NCI-H82 (cell line): ENCODE measurements around the gene M6PR.
"Not testable (repeated sequence)": the region's sequence is repeated elsewhere in the genome, so short reads cannot be mapped to it uniquely, and the experiment has no call there.

Experiments used
- DNase-seq: peaks from one replicate; lab custom pipeline; 2025; lab: John Stamatoyannopoulos, UW

Gene M6PR

DNA sequence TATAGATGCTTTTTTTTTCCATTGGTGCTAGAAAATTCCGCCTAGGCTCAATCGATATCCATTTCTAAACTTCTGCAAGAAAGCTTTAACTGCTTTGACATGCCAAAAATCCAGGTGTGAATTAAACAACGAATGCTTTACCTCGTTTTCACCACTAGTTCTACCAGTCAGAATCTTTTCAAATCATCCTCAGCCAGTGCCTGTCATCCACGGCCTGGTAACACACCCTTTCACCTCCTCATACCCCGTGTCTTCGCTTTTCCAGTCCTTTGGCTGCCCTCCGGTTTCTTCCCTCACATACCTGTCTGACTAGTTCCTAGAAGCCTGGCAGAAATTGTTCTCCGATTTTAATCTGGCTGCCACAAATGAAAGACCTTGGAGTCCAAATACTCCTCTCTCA, 36.5 kb downstream of the M6PR start:
- DNase-seq: peak; percentile 33

DNA sequence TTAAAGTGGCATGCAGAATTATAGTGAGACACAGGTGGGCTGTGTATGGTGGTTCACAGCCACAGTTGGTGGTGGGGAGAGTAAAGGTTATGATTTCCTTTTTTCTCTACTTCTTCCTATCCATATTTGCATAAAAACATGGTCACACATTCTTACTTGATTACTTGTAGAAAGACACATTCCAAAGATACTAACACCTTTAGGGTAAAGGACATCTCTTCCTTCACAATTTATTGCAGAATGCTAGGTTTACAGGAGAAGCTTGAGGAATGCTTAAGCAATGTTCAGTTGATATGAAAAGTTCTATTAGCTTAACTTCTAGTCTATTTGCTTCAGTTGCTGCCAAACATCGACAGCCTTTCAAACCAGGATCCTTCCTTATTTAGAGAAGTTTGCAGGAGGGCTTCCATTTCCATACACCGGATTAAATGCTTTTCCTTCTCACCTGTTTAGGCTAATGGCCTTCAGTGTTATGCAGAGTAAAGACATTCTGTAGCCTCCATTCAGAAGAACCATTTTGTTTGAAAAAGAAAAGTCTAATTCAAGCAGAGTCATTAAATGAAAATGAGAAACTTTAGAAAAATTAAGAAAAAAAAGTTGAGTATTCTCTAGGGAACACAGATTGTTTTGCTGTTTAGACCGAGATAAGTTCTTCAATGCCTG, 37.7 kb downstream of the M6PR start:
- DNase-seq: no peak

DNA sequence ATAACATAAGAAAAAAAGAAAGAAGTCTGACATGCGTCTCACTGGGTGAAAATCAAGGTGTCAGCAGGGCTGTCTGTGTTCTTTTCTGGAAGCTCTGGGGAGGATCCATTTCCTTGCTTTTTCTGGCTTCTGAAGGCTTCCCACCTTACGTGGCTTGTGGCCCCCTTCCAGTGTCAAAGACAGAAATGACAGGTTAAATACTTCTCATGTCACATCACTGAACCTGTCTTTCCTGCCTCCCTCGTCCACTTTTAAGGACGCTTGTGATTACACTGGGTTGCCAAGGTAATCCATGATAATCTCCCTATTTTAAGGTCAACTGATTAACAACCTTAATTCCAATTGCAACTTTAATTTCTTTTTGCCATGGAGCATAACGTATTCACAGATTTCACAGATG, 39.7 kb downstream of the M6PR start:
- DNase-seq: no peak

DNA sequence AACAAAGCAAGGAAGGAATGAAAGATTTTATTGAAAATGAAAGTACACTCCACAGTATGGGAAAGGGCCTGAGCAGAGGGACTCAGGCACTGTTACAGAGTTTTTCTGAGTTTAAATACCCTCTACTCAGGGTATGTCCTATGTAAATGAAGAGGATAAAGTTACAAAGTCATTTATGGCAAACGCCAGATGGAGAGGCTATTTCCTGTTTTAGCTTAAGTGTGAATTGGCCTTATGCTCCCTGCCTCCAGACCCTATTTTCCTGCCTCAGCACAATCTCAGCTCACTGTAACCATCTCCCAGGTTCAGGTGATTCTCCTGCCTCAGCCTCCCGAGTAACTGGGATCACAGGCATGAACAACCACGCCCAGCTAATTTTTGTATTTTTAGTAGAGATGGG, 41.9 kb downstream of the M6PR start:
- peak; percentile 58 for DNase-seq

GRCh38 chr12:8906266-8907180, 42.9 kb downstream of the M6PR start:
- no peak for DNase-seq

GRCh38 chr12:8905546-8905945, 43.9 kb downstream of the M6PR start:
- no peak for DNase-seq

GRCh38 chr12:8904665-8905064, 44.8 kb downstream of the M6PR start:
- DNase-seq: no peak

DNA sequence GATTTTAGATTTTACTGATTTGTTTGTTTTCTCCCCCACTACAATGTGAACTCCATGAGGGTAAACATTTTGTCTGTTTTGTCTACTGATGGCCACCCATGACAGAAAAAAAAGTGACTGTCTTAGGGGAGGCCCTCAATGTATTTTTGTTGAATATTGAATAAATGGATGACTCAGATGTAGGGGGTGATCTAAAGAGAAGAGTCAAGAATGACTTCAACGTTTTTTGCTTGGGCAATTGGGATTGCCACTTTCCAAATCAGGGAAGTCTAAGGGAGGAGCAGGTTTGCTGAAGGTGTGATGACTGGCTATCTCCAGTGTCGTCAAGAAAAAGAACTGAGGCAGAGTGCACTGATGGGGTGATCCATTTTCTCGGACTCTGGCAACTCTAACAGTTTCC, 45.8 kb downstream of the M6PR start:
- no peak for DNase-seq

DNA sequence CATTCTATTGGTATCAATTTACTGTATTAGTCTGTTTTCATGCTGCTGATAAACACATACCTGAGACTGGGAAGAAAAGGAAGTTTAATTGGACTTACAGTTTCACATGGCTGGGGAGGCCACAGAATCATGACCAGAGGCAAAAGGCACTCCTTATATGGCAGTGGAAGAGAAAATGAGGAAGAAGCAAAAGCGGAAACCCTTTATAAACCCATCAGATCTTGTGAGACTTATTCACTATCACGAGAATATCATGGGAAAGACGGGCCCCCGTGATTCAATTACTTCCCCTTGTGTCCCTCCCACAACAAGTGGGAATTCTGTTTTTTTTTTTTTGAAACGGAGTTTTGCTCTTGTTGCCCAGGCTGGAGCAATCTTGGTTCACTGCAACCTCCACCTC, 46.7 kb downstream of the M6PR start:
- DNase-seq: not testable (repeated sequence)

GRCh38 chr12:8899830-8900229, 49.6 kb downstream of the M6PR start:
- DNase-seq: no peak

GRCh38 chr12:8897081-8897480, 52.4 kb downstream of the M6PR start:
- no peak for DNase-seq

DNA sequence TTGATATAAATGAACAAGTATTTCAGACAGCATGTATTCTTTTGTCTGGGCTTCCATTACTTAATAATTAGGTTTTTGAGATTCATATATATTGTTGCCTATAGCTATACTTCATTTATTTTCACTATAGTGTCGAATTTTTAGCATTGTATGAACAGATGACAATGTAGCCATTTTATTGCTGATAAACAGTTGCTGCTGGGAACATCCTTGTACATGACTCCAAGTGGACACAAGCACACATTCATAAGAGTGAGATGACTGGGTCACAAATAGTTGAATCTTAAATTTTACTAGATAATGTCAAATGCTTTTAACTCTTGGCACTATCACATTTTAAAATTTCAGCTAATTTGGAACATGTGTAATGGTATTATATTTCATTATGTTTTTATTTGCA, 54.5 kb downstream of the M6PR start:
- no peak for DNase-seq

- no peak for DNase-seq
Measured at GRCh38 chr12:8894378-8894777, 55.1 kb downstream of the M6PR start.

DNA sequence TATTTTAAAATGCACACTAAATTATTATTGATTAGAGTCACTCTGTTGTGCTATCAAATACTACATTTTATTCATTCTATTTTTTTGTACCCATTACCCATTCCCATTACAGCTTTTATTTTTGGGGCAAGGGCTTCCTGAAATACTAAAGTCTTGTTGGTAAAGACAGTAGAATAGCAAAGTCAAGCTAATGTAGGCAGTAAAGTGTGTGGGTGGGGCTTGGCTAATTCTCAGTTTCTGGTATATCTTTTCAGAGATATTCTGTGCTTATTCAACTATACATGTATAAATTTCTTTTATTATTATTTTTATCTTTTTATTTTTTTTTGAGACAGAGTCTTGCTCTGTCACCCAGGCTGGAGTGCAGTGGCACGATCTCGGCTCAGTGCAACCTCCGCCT, 57.5 kb downstream of the M6PR start:
- no peak for DNase-seq
